Epidermal melanocyte (primary cell): ENCODE results near the gene SDCCAG8.
"Not testable (repeated sequence)": the region's sequence is repeated elsewhere in the genome, so short reads cannot be mapped to it uniquely, and the experiment has no call there.

Experiments used
- DNase-seq: peaks from one replicate; pipeline ENCODE4 v3.0.0; 2011; ENCODE audit warnings: low spot score; ENCODE audit not compliant: insufficient read length

The SDCCAG8 gene

DNA sequence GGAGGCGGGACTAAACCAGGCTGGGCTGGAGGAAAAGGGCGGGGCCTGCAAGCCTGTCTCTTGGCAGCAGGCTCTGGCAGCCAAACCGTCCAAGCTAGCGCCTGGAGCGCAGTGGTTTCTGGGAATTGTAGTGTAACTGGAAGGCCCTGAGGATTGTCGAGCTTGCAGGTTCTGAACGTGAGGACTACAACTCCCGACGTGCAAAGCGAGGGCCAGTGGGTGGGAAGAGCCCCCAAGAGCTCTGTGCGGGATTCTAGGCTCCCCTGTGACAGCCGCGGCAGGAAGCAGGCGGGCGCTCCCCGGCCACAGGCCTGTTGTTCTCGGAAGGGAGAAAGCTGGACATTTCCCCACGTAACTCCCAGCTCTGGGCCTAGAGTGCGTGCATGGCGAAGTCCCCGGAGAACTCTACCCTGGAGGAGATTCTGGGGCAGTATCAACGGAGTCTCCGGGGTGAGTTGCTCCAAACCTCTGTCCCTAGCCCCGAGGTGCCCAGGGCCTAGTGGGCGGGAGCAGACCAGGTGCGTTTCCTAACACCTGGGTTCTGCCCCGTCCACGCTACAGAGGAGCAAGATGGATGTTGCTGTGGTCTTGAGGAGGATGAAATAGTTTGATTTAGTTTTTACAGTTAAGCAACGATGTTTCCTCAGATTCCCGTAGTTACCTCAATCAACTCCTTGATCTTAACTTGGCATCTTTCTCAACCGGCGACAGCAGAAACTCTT is at the start of gene SDCCAG8:
SDCCAG8 (plus strand) TSS at position 251 of the 722 bp plus-strand sequence; CDS start at position 384, 133 bp downstream.
- peak; percentile 92 for DNase-seq

DNA sequence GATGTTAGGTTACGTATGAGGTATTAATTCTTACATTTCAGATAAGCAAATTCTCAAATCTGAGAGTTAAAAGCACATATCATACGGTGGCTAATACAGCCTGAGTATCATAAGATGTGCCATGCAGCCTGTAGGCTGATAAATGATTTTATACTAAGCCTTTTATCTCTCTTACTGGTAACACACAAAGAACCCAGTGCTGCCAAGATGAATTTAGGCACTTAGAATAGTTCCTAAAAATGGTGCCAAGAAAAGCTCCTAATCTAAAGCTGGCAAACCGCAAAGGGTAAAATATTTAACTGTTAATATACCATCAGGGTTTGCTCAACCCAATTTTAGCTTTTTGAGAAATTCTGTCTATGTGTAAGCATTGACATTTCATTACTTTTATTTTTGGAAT is 43.9 kb upstream of the SDCCAG8 start:
- DNase-seq: not testable (repeated sequence)

DNA sequence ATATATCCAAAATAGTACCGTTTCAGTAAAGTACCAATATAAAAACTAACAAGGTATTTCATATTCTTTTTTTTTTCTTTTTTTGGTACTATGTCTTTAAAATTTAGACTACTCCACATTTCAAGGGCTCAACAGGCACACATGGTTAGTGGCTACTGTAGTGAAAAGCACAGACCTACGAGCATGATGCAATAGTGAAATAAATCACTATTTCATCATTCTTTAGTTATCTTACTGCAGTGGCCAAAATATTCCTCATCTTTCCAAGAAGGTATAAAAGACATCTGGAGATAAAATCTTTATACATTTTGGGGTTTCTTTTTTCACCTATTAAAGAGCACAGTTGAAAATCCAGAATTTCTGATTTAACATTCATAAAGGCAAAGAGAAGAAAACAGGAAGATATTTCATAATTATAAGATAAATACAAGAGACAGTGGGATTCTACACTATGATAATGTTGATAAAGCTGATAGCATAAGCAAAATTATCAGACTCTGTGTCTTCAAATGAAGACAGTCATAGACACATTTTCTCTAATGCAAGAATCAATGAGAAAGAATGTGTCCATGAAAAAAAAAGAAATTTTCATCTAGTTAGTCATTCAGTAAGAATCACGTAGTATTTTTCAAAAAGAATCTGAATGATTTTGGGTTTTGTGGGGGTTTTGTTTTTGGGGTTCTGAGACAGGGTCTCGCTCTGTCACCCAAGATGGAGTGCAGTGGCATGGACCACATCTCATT is 42.6 kb upstream of the SDCCAG8 start:
- DNase-seq: no peak

GRCh38 chr1:243215276-243215875 is 40.5 kb upstream of the SDCCAG8 start:
- not testable (repeated sequence) for DNase-seq

GRCh38 chr1:243216741-243217140 is 39.1 kb upstream of the SDCCAG8 start:
- no peak for DNase-seq

DNA sequence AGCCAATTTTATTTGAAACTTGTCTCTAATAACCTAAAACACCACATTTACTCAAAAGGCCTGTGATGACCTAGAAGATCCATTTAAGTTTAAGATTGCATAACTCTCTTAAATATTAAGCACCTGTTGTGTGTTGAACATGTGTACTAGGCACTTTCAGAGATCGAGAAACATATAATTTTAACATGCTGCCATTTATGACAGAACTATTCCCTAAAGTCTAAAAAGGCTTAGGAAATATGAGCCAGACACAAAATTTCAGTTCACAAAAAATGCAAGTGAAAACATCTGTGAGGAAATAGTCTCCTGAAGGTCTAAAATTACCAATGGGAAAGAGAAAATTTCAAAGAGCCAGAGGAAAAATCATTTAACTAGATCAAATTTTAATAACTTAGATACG is 38.5 kb upstream of the SDCCAG8 start:
- no peak for DNase-seq

DNA sequence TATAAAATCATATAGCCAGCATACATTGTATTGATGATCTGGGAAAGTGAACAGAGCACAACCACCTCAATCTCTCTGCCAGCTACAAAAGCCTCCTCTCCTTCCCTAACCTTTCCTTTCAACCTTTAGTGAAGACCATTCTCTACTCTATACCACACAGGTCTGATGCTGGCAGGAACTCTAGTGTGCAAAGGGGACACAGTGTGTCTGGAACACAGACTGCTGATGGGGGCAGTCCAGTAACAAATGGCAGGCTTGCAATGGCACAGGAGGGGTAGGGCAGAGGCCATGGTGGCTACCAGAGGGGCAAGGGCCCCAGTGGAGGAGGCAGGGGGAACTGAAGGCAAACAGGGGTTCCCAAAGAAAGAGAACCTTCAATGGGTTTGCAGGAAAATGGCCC is 37.8 kb upstream of the SDCCAG8 start:
- DNase-seq: no peak

- no peak for DNase-seq
Observed at GRCh38 chr1:243227622-243228021, 28.2 kb upstream of the SDCCAG8 start.

GRCh38 chr1:243229526-243229925 is 26.3 kb upstream of the SDCCAG8 start:
- no peak for DNase-seq

DNA sequence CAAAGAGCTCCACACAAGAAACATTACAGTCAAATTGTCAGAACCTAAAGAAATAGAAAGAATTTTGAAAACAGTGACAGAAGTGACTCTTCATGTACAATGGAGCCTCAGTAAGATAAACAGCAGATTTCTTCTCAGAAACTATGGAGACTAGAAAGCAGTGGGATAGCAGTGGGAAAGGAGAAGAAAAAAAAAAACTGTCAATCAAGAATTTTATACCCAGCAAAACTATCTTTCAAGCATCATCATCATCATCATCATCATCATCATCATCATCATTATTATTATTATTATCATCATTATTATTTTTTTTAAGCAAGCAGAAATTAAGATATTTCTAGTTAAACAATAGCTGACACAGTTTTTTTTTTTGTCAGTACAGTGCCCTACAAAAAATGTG is 24.9 kb upstream of the SDCCAG8 start:
- DNase-seq: no peak

DNA sequence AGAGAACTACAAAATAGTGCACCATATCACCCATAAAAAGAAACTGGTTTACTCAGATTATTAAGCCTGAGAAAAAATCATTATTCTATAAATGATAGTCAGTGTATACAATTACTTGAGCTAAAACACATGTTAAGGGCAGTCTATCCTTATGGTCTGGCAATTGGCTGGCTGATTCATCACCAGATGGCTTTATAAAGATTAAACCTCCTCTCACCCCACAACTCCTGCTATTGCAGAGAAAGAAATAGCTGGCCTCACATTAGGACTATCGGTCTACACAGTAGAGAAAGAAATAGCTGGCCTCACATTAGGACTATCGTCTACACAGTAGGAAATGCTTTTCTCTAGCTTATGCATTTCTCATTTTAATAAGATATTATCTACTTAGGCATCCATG is 21.9 kb upstream of the SDCCAG8 start:
- no peak for DNase-seq

- no peak for DNase-seq
Observed at GRCh38 chr1:243234978-243235647, 20.7 kb upstream of the SDCCAG8 start.

DNA sequence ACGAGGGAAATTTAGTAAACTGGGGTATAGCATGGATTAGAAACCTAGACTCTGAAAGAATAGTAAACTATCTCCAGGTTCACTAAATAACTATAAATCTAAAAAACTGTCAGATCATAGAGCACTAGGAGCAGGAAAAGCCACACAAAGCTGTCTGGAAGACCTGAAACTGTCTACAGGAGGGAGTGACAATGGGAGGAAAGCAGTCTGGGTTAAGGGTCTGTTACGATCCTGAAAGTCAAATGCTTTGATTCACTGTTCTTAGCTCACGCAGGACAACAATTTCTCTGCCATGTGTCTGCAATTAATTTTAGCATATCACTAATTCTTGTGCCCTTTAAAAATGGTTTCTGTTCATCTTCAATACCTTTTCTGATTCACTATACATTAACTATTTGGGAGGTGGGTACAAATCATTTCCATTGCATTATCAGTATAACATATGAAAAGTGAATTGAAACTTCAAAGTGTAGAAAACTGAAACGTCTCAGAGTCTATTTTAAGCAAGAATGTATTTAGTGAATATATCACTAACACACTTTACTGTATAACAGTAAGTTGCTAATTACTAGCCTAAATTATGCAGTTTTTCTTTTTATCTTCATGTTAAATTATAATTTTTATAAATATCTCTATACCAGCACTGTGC is 19.1 kb upstream of the SDCCAG8 start:
- DNase-seq: no peak

DNA sequence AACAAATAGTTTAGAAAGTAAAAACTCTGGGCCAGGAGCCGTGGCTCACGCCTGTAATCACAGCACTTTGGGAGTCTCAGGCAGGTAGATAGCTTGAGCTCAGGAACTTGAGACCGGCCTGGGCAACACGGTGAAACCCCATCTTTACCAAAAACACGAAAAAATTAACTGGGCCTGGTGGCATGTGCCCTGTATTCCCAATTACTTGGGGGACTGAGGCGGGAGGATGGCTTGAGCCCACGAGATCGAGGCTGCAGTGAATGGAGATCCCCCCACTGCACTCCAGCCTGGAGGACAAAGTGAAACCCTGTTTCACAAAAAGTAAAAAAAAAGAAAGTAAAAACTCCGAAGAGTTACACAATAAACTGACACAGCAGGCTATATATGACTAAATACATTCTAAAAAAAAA is 11.4 kb upstream of the SDCCAG8 start:
- DNase-seq: no peak

DNA sequence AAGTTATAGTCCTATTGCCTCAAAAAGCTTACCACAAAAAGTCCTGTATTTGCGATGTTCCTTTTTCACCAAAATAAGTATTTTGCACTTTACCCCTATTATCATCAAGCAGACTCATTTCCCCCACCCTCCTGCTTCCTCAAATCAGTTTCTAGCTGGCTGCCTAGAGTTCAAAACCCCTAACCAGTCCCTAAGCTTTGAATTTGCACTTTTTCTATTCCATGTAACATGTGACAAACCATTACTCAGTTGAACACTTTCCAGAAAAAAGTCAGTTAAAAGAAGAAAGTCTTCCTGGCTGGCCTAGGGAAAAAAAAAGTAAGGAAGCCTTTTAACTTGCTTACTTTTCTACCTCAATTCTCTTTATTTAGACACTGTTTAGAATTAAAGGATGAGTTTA is 8.9 kb upstream of the SDCCAG8 start:
- no peak for DNase-seq

DNA sequence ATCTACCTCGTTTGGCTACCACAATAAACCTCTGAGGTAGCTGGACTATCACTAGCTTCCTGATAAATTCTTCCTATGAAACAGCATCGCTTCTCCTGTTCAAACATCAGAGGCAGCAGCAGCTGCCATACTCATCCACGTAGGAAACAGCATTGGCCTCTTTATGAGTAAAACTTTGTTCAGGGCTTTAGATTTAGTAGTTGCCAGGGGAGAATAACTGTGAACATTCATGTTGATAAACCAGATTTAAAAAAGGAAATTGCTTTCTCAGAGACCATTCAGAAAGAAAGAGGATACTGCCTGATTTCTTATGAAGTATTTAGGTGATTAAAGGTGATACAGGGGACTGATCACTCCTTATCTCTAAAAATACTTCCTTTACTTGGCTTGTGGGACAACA is 7.9 kb upstream of the SDCCAG8 start:
- DNase-seq: no peak

DNA sequence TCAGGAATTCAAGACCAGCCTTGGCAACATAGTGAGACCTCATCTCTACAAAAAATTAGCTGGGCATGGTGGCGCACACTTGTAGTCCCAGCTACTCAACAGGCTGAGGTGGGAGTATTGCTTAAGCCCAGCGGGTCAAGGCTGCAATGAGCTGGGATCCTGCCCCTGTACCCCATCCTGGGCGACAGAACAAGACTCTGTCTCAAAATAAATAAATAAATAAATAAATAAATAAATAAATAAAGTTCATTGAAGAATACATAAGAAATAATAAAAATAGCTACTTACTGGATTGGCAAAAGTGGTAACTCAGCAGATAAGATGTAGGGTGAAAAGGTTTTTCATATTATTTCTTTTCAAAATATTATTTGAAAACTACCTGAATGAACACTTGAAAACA is 6.6 kb upstream of the SDCCAG8 start:
- no peak for DNase-seq

GRCh38 chr1:243250102-243250501 is 5.7 kb upstream of the SDCCAG8 start:
- no peak for DNase-seq

GRCh38 chr1:243251539-243251938 is 4.3 kb upstream of the SDCCAG8 start:
- no peak for DNase-seq

- no peak for DNase-seq
Observed at GRCh38 chr1:243253211-243253925, 2.5 kb upstream of the SDCCAG8 start.

GRCh38 chr1:243253926-243254232 is 2.0 kb upstream of the SDCCAG8 start:
- no peak for DNase-seq
